ENCODE data around the gene CARD19.
"Not testable (repeated sequence)": the region's sequence is repeated elsewhere in the genome, so short reads cannot be mapped to it uniquely, and the experiment has no call there.

CARD19 gene

DNA sequence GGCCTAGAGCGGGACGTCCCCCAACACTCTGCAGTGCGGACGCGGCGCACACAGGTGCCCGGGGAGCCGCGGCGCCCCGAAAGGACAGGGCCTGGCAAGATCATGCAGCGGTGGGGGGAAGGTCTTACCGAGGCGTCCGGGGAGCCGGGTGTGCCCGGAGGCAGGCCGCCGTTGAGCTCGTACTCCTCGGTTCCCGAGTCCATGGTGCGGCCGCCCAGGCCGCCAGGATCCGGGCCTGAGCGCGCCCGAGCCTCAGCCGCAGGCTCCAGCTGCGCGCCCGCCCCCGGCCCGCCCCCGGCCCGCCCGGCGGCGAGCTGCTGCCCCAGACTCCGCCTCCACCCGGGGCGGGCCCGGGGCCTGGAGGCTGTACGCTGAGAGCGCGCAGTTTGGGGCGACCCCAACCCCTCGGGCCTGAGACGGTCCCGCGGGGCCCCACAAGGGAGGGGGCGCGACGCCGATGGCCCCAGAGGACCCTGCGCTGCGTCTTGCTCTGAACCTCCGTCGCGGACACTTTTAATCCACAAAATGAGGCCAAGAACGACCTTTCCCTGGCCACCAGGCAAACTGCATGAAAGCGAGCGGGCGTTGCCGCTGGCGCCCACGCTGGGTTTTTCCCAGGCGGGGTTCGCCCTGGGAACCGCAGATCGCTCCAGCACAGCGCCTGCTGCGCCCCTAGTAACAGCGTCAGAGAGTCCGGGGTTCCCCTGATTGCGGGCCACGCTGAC lies 38.2 kb downstream of the CARD19 start, which contains the start of gene NINJ1:
Gene NINJ1, minus strand, starts transcription at position 237 of the 725 bp plus-strand sequence. Its CDS starts 34 bp downstream, at position 203.
- DNase-seq (ENCODE audit: low spot score) = peak; percentile 94

DNA sequence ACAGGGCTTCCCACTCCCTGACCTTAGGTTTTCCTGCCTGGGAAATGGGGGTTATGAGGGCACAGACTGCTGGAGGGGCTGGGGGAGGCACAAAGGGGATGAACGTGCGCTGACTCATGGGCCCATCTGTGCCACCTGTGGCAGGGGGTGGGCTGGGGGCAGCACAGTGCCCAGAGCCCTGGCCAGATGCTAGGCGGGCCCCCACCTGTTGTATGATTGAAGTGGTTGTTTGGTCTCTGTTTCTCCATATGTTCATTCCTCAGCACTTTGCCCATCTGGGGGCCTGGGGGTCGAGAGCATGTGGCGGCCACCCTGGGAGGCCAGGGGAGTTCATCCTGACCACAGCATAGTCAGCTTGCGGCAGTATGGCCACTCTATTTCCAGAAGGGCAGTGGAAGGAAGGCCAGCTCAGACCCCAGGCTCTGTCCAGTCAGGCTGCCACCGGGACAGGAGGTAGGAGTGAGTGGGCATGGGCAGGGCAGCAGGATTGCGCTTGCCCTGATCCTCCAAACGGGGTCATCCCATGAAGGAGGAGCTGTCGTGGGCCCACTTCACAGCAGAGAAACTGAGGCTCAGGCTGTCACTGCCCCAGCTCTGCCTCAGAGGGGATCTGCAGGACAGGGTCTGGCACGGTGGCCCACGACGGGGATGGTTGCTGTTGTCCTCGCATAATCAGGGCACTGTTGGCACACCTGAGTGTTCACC lies 38.9 kb downstream of the CARD19 start:
- DNase-seq (ENCODE audit: low spot score) = no peak

DNA sequence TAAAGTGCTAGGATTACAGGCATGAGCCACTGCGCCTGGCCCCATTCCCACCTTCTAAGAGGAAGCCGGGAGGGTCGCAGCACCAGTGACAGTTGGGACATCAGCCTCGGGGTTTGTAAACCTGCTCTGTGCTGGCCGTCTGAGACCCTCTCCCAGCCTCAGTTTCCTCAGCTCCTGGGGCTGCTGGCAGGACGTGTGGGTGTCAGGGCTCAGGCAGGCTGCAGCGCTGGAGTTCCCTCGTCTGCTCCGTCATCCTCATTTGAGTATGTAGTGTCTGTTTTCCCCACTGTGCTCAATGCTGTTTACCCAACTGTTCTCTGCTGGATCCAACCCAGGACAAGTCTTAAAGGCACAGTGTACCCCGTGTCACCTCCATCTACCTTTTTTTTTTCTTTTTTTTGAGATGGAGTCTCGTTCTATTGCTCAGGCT lies 40.0 kb downstream of the CARD19 start:
- DNase-seq (ENCODE audit: low spot score) = peak; percentile 38

DNA sequence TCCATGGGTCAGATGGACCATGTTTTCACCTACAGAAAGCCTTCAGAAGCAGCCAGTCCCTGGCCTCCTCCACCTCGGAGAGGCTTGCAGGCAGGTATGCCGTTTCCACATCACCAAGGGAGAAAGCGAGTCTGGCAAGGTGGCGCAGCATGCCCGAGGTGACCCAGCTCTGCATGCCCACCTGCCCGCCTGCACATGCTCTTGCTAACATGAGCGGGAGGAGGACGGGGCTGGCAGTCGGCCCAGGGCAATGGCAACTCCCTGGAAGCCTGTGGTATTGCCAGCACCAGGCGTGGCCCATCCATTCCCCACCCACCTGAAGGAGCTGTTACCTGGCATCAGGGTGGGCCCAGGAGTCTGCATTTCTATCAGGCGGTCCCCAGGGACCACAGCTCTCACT lies 41.3 kb downstream of the CARD19 start:
- DNase-seq (ENCODE audit: low spot score) = no peak

DNA sequence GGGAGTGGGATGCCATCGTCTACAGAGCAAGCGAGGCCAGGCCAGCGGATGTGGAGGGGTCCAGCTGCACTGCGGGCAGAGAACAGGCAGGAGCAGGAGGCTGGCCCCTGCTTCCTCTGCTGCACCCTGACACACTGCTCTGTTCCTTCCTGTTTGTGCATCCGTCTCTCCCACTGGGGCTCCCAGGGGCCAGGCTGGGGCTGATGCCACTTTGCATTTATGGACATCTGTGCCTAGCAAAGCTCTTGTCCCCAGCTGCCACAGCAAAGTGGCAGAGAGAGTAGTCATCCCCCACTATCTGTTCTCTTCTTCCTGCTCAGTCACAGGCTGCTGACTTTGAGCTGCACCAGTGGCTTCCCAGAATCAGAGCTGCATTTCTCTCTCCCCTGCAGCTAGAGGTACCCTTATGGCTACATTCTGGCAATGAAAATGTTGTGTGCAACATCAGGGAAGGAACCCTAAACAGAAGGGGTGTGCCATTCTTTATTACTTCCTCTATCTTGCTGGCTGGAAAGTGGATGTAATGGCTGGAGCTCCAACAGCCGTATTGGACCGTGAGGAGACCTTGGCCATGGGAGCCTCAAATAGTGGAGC lies 42.3 kb downstream of the CARD19 start:
- no peak for DNase-seq (ENCODE audit: low spot score)

DNA sequence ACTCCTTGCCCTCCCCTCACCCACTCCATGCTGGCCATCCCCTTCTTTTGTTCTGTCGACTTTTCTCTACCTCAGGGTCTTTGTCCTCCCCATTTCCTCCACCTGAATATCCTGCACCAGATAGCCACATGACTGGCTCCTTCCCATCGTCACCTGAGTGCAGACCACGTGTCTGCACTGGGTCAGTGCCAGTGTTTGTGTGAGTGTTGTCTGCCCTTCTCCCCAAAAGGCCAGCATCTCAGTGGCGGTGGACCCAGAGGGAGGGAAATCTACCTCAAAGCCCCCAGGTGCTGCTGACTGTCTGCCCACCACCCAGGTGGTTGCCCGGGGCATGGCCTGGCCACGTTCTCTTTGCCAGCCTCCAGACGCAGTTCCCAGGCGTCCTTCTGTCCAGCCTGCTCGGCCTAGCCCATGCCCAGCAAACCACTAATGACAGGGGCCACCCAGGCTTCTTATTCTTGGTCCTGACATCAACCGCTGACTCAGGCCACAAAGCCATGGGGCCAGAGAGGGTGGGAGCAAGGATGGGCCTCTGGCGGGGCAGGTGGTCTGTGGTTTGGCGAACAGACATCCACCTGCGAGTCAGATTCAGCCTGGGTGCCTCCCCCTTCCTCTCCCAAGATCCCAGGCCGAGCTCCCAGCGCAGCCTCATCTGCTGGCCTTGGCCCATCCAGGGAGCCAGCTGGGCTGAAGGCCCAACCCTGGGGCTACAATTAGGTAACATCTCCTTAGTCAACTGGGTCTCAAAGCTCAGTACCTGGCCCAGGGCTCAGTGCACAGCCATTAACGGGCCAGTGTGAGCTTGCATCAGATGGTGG lies 43.6 kb downstream of the CARD19 start:
- DNase-seq (ENCODE audit: low spot score) = no peak

DNA sequence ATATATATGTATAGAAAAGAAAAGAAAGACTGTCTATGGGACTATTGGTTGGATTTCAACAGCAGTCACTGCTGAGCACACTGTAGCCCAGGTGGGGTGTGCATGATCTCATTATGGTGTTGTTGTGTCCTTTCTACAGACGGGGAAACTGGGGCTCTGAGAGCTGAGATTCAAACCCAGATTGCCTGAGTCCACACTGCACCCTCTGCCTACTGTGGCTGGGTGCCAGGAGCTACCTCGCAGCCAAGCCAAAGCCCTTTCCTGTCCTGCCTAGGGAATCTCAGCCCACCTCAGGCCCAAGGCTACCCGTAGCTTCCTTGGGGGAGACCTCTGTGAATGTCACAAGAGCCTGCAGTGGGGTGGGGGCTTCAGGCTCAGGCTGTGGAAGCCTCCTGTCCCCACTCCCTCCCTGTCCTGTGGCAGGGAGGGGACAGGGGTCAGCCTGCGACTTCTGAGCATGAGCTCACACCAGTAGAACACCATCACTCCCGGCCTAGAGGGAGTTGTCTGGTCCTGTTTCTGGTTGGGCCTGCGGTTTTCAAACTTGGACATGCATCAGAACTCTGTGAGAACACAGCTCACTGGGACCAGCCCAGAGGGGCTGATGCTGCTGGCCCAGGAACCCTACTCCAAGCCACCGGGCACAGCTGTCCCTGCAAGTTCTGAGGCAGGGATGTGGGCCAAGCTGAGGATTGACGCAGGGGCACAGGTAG lies 45.9 kb downstream of the CARD19 start:
- no peak for DNase-seq (ENCODE audit: low spot score)

DNA sequence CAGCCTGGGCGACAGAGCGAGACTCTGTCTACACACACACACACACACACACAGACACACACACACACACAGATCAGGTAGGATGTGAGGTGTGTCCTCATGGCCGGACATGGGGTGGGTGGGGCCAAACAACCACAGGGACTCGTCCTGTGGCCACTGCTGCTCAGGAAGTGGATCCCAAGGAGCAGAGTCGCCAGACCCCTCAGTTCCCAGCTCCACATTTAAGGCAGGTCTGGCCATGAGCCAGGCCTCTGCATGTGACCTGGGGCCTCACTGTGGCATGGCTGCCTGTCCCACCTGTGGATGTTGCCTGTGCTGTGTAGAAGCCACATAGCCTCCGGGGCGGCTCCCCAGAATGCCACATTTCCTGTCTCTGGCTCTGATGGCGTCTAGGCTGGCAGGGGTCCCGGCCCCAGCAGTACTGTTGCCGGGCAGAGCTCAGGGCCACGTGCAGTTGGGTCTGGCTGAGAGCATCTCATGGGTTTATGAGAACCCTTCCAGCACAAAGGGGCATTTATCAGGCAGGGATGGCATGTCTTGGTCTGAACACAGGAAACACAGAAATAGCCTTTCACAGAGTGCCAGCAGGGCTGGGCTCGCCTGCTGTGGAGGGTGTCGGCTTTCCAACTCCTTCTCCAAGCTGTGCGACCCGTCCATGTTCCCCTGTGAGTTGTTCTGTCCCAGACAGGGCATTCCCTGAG lies 48.0 kb downstream of the CARD19 start:
- no peak for DNase-seq (ENCODE audit: low spot score)

DNA sequence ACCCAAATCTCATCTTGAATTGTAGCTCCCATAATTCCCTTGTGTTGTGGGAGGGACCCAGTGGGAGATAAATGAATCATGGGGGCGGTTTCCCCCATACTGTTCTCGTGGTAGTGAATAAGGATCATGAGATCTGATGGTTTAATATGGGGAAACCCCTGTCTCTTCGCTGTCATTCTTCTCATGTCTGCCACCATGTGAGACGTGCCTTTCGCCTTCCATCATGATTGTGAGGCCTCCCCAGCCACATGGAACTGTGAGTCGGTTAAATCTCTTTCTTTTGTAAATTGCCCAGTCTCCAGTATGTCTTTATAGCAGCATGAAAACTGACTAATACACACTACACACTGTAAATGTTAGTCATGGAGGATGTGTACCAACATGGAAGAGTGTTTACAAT lies 50.7 kb downstream of the CARD19 start:
- DNase-seq (ENCODE audit: low spot score) = not testable (repeated sequence)

DNA sequence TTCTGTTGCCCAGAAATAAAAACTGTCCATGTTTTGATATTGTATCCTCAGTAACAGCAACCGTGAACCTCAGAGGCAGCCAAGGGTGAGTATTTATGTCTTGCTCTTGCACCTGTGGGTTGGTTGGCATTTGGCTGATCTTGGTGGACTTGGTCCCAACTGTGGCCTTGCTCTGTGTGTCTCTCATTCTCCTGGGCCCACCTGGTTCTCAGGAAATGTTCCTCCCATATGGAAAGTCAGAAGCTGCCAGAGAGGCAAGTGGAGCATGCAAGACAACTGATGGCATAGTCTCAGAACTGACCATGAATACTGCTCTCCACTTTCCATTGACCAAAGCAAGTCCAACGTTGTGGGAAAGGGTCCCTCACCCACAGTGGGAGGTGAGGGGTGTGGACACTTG lies 51.6 kb downstream of the CARD19 start:
- DNase-seq (ENCODE audit: low spot score) = no peak

DNA sequence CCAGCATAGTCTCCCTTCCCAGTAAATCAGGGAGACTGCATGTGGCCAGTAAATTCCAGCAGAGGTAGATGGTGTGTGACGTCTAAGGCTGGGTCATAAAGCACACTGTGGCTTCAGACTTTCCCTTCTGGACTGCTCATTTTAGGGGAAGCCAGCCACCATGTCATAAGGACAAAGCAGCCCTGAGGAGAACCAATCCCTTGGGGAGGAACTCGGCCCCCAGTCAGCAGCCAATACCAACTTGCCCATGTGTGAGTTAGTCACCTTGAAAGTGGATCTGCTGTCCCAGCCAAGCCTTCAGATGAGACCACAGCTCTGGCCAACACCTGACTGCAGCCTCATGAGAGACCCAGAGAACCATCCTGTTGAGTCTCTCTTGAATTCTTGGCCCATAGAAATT lies 52.7 kb downstream of the CARD19 start:
- no peak for DNase-seq (ENCODE audit: low spot score)

DNA sequence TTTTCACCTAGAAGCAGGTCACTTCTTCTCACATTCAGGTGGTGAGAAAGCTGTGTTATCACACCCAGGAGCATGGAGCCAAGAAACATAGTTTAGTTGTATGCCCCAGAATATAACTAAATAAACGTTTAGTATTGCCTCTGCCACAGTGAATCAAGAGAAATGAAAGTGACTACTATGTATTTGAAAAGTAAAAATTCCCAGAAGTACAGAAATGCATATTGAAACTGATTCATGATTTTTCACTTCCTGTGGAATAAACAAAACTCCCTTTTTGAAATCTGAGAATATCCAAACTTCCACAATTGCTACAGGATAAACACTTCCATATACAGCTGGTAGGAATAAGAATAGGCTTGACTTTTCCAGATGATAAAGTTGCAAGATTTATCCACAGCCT lies 53.3 kb downstream of the CARD19 start:
- no peak for DNase-seq (ENCODE audit: low spot score)

DNA sequence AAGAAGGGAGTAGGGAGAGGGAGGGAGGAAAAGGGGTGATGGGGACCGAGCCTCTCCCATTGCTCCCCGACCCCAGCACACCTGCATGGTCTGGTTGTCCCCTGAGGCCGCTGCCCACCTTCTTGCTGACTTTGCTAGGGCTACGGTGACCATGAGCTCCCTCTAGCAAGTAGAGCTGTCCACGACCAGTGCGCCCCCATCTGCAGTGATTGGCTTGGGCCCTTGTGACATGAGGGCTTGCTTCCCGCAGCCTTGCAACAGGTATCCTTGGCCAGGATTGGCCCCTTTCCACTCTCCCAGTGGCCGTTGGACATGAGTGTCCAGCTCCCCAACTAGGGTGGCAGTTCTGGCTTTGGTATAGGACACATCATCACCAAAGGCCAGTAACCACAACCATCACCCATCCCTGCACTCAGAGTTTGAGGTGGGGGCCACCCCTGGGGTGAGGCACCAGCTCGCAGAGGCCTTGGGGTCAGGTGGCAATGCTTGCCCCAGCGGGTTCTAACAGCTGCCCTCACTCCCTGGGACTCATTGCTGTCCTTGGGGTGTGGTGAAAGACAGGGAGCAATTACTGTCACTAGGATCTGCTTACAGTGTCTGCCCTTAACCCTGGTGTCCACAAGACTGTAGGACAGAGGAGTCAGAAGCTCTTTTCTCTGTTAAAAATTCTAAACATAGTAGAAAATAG lies 55.2 kb downstream of the CARD19 start:
- DNase-seq (ENCODE audit: low spot score) = no peak

DNA sequence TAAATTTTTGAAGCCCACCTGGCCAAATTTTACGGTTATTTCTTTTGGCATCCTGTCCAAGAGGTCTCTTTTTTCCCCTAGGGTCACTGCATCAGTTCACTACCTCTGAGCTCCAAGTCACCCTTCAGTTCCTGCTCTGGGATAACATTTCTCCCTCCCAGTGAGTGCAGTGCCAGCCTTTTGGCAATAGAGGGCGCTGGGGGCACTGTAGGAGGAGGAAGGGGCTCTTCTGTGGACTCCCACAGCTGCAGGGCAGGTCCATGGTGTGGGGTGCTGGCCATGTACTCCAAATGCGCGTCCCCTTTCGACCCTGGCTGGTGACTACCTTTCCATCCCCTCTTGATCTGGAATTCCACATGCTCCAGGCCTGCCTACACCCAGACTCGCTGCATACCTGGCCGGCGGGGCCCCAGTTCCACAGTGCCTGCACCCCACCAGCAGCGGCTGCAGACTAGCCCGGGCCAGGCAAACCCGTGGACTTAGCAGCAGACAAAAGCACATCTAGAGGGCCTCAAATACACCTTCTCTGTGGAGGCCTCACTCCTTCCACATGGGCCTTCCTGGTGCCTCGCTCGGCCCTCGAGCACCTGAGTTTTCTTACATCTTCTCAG lies 58.4 kb downstream of the CARD19 start:
- peak; percentile 48 for DNase-seq (ENCODE audit: low spot score)

DNA sequence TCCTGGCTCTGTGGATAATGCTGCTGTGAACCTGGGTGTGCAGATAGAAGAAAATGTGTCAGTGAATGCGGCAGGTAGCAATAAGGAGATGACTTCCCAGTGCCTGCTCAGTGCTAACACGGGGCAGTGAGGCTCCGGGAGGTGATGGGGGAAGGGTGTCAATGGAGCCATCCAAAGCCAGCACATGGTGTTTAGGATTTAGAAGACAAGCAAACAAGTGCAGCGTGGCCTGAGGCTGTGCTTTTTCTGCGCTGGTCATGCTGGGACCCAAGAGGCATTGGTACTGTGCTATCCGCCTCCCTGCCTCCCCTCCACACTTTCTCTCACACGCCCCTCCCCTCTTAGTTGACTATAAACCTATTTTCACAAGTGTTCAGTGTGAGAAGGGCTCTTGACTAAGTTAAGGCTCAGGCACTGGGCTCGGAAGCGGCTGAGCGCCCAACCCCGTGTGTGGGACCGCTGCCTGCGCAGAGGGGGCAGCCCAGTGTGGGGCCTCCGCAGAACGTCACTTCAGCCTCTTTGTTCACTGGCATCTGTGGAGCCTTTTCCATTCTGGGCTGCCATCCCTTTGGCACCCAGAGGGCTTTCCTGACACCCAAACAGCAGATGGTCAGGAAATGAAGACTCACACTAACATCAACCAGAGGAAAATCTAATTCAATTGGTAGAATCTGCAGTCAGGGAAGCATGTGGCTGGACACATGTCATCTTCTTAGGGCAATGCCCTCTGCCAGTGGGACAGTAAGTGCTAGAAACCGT lies 59.9 kb downstream of the CARD19 start:
- no peak for DNase-seq (ENCODE audit: low spot score)

DNA sequence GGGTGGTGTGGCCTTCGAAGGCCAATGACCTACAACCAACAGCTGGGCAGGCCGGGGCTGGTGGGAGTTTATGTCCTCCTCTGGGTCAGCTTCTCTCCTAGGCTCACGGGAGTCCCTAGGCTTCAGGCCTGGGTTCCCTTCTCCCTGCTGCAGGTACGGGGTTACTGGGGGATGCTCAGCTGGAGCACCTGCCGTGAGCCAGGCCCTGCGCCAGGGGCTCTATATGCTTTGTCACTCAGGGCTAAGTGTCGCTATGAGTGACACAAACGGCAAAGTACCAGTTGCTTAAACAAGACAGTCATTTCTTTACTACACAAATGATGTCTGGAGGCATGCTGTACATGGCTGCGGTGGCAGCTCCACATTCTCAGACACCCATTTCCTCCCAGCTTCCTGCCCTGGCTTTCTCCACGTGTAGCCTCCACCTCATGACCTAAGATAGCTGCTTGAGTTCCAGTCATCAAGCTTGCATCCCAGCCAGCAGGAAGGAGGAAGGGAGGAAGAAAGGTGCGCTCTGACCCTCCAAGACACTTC lies 60.5 kb downstream of the CARD19 start:
- DNase-seq (ENCODE audit: low spot score) = no peak

DNA sequence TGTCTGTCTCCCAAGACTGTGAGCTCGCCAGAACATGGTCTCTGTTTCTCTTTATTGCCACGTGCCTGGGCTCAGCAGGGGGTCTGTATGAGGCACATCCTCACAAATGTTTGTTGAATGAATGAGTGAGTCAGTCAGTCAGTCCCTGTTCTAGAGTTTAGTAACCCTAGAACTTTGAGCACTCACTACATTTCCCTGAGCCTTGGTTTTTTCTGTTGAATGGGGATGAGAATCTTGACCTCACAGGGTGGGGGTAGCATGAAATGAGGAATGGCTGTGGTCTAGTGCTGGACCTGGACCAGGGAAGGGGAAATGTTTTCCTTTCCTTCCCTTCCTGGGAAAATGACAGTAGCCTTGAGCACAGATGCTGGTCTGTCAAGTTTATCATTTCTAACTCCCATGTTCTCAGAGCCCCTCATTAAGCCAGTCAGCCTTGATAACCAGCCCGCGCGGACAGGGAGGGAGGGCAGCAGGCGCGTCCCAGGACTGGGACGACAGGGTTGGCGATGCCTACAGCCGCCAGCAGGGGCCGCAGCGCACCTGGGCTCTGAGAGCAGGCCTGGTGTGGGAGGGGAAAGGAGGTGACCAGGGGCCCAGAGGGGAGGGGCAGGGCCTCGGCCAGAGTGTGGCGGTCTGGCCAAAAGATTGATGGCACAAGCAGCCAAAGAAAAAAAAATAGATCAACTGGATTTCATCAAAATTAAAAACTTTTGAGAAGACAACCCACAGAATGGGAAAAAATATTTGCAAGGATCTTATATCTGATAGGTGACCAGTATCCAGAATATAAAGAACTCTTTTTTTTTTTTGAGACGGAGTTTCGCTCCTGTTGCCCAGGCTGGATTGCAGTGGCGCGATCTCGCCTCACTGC lies 63.8 kb downstream of the CARD19 start:
- peak; percentile 89 for DNase-seq (ENCODE audit: low spot score)

Measured in AG08395 (cell line).